22Rv1 (cell line): ENCODE measurements around the gene BCL2L2.

ENCODE experiments used
- CTCF ChIP-seq: fragments of 450-650 bp; IDR thresholded peaks from 2 replicates; pipeline ENCODE4 v1.5.1; 2017; ENCODE audit warnings: mild to moderate bottlenecking
- ZFX ChIP-seq: fragments of 450-650 bp; IDR thresholded peaks from 2 replicates; pipeline ENCODE4 v1.6.1; 2017; ENCODE audit warnings: antibody characterized with exemption, borderline replicate concordance

- TF ChIP-seq CTCF (no peak), ZFX (no peak)
These were observed 48.4 kb downstream of the BCL2L2 start for GRCh38 chr14:23354990-23355389.
